ENCODE results near the gene MYL12A.
A peak's percentile ranks its signal among the peaks of the same experiment; 100 is the strongest.

The MYL12A gene

DNA sequence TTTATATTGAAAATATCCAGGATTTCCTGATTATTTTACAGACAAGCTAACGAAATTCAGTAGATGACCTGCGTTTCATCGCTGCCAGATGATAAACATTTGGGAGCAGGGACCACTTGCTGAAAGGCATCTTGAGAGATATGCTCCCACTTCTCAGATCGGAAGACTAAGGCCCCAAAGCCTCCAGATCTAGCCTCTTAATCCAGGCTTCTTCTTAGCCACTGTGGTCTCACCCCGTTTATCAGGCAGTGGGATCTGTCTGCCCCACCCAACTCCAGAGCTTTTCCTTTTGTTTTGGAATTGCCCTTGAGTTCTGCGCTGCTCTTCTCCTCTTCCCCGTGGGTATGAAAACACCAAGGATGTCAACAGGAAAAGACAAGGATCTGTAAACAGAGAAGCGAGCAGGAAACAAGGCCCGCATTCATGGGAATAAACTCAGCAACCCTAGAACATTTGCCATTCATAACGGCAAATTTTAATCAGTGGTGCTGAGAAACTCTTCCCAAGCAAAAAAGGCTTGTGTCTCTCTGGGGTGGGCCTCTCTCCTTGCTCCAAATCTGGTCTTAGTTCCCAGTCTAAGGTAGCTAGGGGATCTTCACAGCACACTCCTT lies 35.8 kb downstream of the MYL12A start:
- no peak for DNase-seq (ENCODE audit: low spot score)

DNA sequence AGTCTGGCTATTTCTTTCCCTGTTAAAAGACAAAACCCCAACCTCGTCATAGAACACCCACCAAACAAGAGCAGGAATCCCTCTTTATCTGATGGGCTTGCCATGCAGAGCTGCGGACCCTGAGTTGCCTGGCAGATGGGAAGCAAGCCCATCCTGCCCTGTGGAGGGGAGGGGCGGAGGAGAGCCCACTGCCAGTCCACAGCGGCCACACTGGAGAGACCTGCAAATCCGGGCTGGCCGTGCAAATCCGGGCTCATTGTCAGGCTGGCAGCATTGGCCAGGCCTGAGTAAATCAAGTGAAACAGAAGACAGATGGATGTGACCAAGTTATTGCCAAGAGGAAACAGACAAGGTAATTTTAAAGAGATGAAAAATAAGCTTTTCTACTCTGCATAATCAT lies 36.3 kb downstream of the MYL12A start:
- DNase-seq (ENCODE audit: low spot score), result no peak

DNA sequence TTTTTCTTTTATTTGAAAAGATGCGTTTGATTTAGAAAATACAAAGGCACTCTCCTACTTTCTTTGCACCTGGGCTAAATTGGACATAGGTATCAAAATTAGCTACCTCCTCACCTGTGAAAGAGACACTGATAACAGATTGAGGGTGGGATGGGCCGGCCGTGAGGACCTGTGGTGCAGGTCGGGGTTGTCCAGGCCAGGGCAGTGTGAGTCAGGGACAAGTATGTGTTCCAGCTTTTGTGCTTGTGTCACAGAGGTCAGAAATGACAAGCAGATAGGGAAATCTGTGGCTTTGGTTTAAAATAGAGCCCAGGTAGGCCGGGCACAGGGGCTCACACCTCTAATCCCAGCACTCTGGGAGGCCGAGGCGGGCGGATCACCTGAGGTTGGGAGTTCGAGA lies 36.9 kb downstream of the MYL12A start:
- no peak for DNase-seq (ENCODE audit: low spot score)

DNA sequence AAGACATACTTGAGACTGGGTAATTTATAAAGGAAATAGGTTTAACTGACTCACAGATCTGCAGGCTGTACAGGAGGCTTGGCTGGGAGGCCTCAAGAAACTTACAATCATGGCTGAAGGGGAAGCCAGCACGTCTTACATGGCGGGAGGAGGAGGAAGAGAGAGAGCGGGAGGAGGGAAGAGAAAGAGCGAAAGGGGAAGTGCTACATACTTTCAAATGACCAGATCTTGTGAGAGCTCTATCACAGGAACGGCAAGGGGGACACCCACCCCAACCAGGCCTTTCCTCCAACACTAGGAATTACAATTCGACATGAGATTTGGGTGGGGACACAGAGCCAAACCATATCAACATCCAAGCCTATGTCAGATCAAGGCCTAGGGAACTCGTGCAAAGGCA lies 38.6 kb downstream of the MYL12A start:
- DNase-seq (ENCODE audit: low spot score), result no peak

- DNase-seq (ENCODE audit: low spot score), result no peak
These were observed 45.8 kb downstream of the MYL12A start for GRCh38 chr18:3293196-3293951.

- no peak for DNase-seq (ENCODE audit: low spot score)
These were observed 47.0 kb downstream of the MYL12A start for GRCh38 chr18:3294435-3295080.

DNA sequence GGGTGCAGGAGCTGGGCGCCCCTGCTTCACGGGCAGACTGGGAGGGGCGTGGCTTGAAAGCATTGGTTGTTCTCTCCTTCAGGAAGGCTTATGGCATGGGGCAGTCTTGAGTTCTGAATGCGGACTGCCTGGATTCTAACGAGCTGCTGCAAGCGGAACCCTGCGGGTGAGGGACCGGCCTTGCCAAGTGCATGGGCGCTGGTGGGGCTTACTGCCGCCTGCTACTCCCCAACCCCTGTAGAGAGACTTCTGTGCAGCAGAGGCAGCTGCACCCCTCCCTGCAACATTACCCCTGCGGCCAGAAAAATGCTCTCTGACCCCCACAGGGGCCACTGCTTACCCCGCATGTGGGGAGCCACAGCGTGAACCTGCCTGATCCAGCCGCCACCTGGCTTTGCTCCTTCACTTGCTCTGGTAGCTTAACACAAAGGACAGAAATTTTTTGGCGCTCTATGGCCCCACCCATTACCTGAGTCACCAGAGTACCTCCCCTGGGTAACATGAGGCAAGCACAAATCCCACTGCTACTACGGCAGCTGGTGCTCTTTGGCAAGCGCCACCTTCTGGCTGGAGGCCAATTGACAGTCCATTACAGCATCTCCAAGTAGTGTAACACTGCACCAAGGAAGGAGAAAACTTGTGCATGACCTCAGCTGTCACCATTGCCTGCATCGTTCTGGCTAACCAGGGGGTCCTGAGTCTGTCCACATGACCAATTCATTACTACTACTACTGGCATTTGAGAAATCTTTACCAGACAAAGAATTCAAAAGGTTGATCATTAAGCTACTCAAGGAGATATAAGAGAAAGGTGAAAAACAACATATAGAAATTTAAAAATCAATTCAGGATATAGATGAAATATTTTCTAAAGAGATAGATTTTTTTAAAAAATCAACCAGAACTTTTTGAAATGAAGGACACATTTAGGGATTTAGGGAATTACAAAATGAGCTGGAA lies 49.7 kb downstream of the MYL12A start:
- peak; percentile 55 for DNase-seq (ENCODE audit: low spot score)

DNA sequence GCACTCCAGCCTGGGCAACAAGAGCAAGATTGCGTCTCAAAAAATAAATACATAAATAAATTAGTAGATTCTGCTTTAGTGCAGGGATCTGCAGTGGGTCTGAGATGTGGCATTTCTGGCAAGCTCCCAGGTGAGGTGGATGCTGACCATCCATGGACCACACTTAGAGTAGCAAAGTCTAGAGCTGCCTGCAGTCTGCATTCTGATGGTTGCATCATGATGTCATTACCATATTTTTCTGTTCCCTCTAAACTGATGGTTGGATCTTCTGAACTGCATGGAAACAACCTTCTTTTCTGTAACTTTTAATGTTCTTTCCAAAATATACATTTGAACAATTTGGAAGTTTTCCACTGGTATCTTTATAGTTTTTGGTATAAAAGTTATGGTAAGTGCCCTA lies 57.2 kb downstream of the MYL12A start:
- DNase-seq (ENCODE audit: low spot score), result no peak

DNA sequence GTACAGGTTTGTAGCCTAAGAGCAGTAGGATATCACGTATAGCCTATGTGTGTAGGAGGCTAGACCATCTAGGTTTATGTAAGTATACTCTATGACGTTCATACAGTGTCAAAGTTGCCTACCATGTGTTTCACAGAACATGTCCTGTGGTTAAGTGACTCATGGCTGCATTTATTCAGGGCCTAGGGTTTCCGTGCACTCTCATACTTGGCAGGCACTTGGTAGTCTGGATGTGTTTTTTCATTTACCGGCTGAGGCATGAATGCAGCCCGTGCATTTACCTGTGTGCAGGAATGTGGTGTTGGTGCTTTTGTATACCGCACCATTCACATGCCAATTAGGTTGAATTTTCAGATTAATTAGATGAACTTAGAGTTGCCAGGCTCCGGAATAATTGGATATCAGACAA lies 57.8 kb downstream of the MYL12A start:
- DNase-seq (ENCODE audit: low spot score), result peak; percentile 92
